ENCODE results near the gene MRPL1.

DNA sequence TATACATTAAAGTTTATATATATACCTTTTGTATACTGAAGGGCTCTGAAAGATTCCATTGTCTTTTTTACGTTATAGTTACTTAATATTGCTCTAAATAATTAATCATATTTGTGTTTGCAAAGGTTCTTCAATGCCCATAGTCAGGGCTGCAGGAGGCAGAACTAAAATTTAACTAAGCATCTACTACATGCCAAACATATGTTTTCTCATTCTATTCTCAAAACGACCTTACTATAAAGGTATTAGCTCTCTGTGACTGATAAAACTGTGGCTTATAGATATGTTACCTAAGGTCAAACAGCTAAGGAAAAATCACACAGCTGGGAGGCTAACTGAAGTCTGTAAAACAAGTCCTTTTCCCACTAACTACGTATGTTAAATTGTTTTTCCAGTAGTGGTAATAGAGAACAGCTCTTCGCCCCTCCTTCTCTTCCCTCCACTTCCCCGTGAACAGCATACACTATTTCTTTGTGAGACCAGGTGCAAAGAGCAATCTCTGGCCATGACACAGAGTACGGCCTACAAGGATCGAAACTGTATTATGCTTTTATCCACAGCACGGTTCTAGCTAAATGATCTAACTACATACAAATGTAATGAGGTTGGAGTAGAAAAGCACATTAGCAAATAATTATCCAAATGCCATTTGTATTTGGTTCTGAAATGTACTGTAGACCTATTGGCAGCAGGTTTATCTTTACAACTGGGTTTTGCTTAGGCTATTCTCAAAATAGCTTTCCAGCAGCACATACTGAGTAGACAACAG is 45.1 kb upstream of the MRPL1 start:
- TF ChIP-seq RAD21 (IDR thresholded peaks at IDR 0.05), result no peak
- TF ChIP-seq MAX (IDR thresholded peaks at IDR 0.05), result no peak
- TF ChIP-seq CTCF (IDR thresholded peaks at IDR 0.05; ENCODE audit: low read depth, low read length, missing input control), result no peak
